ENCODE measurements around the gene ACSL6. TPM values are rescaled to one million over a fixed set of nuclear protein-coding genes. Genes with fewer than 3 reads are reported as not detected.

Gene ACSL6
- total RNA-seq, 1 experiment from 2014 or later = 0.28 TPM

Other genes starting within 250 kb of the ACSL6 start
- gene FNIP1, start 214.6 kb downstream of the ACSL6 start, total RNA-seq (2014; rRNA removed; shearing (Covaris generic)) = 17.6 and 21.5 TPM in 2 replicates
- not detected in 2 replicates for gene MEIKIN, start 66.0 kb downstream of the ACSL6 start, total RNA-seq (2014; rRNA removed; shearing (Covaris generic))
- not detected in 2 replicates for gene IL3, start 49.0 kb upstream of the ACSL6 start, total RNA-seq (2014; rRNA removed; shearing (Covaris generic))
- gene CSF2, start 62.1 kb upstream of the ACSL6 start, total RNA-seq (2014; rRNA removed; shearing (Covaris generic)) = not detected in 2 replicates
- gene P4HA2, start 216.2 kb upstream of the ACSL6 start, total RNA-seq (2014; rRNA removed; shearing (Covaris generic)) = 5.4 and 8.4 TPM in 2 replicates
- gene PDLIM4, start 246.0 kb upstream of the ACSL6 start, total RNA-seq (2014; rRNA removed; shearing (Covaris generic)) = 4.7 and 11.2 TPM in 2 replicates